Peyer's patch (tissue), 4 donors: Measurements from ENCODE around the gene TUB.

Experiments
- CTCF ChIP-seq, 6 experiments: fragments of 450-650 bp in 4 of 6; fragments of 200-600 bp in 2 of 6; sonication (generic) in 1 of 6; IDR thresholded peaks; one replicate each; pipeline ENCODE4 v1.5.1; 2017 to 2019; ENCODE audit warnings: antibody characterized with exemption in 6 of 6, mild to moderate bottlenecking in 3 of 6, moderate library complexity in 1 of 6
- POLR2A ChIP-seq, 2 donors: fragments of 450-650 bp; IDR thresholded peaks; one replicate each; pipeline ENCODE4 v1.5.1; 2017; ENCODE audit warnings: antibody characterized with exemption in 2 of 2, mild to moderate bottlenecking in 2 of 2, moderate library complexity in 2 of 2

- TF ChIP-seq CTCF (IDR thresholded peaks at IDR 0.05): no peak
- TF ChIP-seq POLR2A (IDR thresholded peaks at IDR 0.05): no peak
Measured at GRCh38 chr11:8097468-8097867, 16.5 kb downstream of the TUB start.
